AG10803 (cell line): ENCODE data around the gene AP1G2.
A peak's percentile ranks its signal among the peaks of the same experiment; 100 is the strongest.
"Not testable (repeated sequence)": the region's sequence is repeated elsewhere in the genome, so short reads cannot be mapped to it uniquely, and the experiment has no call there.

Source experiments
- DNase-seq: peaks from one replicate; pipeline ENCODE4 v3.0.0; 2010; ENCODE audit warnings: low read depth
- H3K4me3 ChIP-seq: 2 replicates; pipeline ENCODE4 v1.5.1; 2011; ENCODE audit warnings: mild to moderate bottlenecking, low read length, control low read depth
- CTCF ChIP-seq: conservative IDR thresholded peaks from 2 replicates; pipeline ENCODE4 v1.5.1; 2011; ENCODE audit warnings: mild to moderate bottlenecking, low read length, control low read depth, inconsistent platforms

The AP1G2 gene

DNA sequence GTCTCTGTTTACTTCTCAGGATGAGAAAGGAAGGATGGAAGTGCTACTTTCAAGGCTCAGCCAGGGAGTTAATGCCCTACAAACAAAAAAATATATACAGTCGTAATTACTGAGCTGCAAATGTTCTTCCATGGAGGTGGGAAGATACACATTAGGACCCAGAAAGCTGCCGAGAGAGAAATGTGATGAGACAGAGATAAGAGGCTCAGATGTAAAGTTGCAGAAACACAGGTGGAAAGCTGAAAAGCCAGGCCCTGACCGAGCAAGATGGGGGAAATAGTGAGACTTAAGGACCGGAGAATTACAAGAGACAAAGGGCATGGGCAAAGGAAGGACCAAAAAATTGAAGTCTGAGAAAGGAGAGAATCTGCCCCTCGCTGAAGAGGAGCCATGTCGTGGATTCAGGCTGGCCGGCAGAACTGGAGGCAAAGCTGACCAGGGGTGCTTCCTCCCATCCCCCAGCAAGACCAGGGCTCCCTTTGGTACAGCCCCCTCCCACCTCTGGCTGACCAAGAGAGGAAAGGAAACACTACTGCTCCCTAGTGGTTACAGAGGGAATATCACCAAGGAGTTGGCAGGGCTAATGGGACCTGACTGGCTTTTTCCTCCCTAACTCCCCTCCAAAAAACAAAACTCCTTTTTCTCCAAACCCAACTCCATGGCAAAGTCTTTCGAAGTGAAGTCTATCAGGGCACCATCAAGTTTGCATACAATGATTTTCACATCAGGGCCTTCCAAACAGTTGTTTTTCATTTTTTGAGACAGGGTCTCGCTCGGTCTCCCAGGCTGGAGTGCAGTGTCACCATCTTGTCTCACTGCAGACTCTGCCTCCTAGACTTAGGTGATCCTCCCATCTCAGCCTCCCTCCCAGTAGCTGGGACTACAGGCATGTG is 28.1 kb downstream of the AP1G2 start:
- no peak overlapping the region for H3K4me3 ChIP-seq
- DNase-seq = no peak

GRCh38 chr14:23538785-23539184 is 28.8 kb downstream of the AP1G2 start:
- no peak overlapping the region for H3K4me3 ChIP-seq
- TF ChIP-seq CTCF = no peak
- DNase-seq = peak; percentile 16

More for the DNA sequence above, 28.1 kb downstream of the AP1G2 start:
- TF ChIP-seq CTCF = peak; percentile 66

- no peak overlapping the region for H3K4me3 ChIP-seq
- no peak for TF ChIP-seq CTCF
- DNase-seq = no peak
Measured at GRCh38 chr14:23538050-23538718, 29.4 kb downstream of the AP1G2 start.

DNA sequence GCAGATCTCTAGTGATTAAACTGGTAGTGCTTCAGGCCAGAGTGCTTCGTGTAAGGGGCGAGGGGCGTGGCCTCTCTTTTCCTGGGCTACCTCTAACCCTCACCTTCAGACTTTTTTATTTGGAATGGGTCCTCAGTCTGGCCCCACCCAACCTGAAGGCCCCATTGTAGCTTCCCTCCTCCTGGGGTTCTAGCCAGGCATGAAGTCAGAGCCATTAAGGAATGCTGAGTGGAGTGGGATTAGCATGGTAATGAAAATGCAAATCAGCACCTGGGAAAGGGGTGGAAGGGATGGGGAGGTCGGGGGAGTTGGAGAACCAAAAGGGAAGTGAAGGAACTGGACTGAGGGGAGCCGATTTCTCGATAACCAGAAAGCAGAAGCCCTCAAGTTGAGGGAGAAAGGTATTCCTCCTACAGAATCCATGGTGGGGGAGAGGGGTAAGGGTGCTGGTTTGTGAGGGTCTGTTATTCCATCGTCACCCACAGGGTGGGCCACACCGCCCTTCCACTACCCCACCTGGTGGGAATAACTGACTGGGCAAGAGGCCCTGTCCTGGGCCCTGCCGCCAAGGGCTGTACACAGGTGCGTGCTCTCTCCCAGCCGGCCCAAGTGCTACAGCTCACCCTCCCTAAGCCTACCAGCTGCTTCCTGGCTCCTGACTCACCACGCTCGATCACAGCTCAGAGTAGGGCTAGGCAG is 30.1 kb downstream of the AP1G2 start:
- no peak overlapping the region for H3K4me3 ChIP-seq
- no peak for TF ChIP-seq CTCF
- no peak for DNase-seq

- DNase-seq, H3K4me3 ChIP-seq: not testable (repeated sequence)
Measured at GRCh38 chr14:23536906-23537305, 30.7 kb downstream of the AP1G2 start.

GRCh38 chr14:23536494-23536893 is 31.1 kb downstream of the AP1G2 start:
- no peak overlapping the region for H3K4me3 ChIP-seq
- no peak for DNase-seq
- no peak for TF ChIP-seq CTCF

- TF ChIP-seq CTCF = no peak
- no peak overlapping the region for H3K4me3 ChIP-seq
- no peak for DNase-seq
Measured at GRCh38 chr14:23535943-23536342, 31.6 kb downstream of the AP1G2 start.
